ENCODE results near the gene MAGEA10.
"Not testable (repeated sequence)": the region's sequence is repeated elsewhere in the genome, so short reads cannot be mapped to it uniquely, and the experiment has no call there.

The MAGEA10 gene

GRCh38 chrX:152138388-152138784, at the start of gene MAGEA10:
Gene MAGEA10, minus strand, starts transcription at chrX:152138577. Its CDS starts 2,957 bp downstream, at chrX:152135620.
- DNase-seq (ENCODE audit: low spot score) = no peak

GRCh38 chrX:152177497-152178269, 39.3 kb upstream of the MAGEA10 start:
- no peak for DNase-seq (ENCODE audit: low spot score)

- DNase-seq (ENCODE audit: low spot score) = no peak
Observed at GRCh38 chrX:152177052-152177451, 38.7 kb upstream of the MAGEA10 start.

GRCh38 chrX:152175892-152176291, 37.5 kb upstream of the MAGEA10 start:
- DNase-seq (ENCODE audit: low spot score) = not testable (repeated sequence)

GRCh38 chrX:152173923-152174322, 35.5 kb upstream of the MAGEA10 start:
- DNase-seq (ENCODE audit: low spot score) = not testable (repeated sequence)

- no peak for DNase-seq (ENCODE audit: low spot score)
Observed at GRCh38 chrX:152170621-152171020, 32.2 kb upstream of the MAGEA10 start.

- DNase-seq (ENCODE audit: low spot score) = no peak
Observed at GRCh38 chrX:152165033-152165743, 26.8 kb upstream of the MAGEA10 start.

GRCh38 chrX:152157042-152157441, 18.7 kb upstream of the MAGEA10 start:
- no peak for DNase-seq (ENCODE audit: low spot score)

GRCh38 chrX:152155766-152156310, 17.5 kb upstream of the MAGEA10 start:
- no peak for DNase-seq (ENCODE audit: low spot score)

- no peak for DNase-seq (ENCODE audit: low spot score)
Observed at GRCh38 chrX:152154050-152154449, 15.7 kb upstream of the MAGEA10 start.

- no peak for DNase-seq (ENCODE audit: low spot score)
Observed at GRCh38 chrX:152151256-152151655, 12.9 kb upstream of the MAGEA10 start.

- DNase-seq (ENCODE audit: low spot score) = no peak
Observed at GRCh38 chrX:152149648-152150047, 11.3 kb upstream of the MAGEA10 start.

- no peak for DNase-seq (ENCODE audit: low spot score)
Observed at GRCh38 chrX:152139589-152139988, 1.2 kb upstream of the MAGEA10 start.

GRCh38 chrX:152137771-152138387, 498 bp downstream of the MAGEA10 start:
- no peak for DNase-seq (ENCODE audit: low spot score)

GRCh38 chrX:152136312-152136711, 2.1 kb downstream of the MAGEA10 start:
- no peak for DNase-seq (ENCODE audit: low spot score)

GRCh38 chrX:152131525-152131924, 6.9 kb downstream of the MAGEA10 start:
- DNase-seq (ENCODE audit: low spot score) = no peak

GRCh38 chrX:152129069-152129844, 9.1 kb downstream of the MAGEA10 start:
- DNase-seq (ENCODE audit: low spot score) = not testable (repeated sequence)

GRCh38 chrX:152117305-152117704, 21.1 kb downstream of the MAGEA10 start:
- no peak for DNase-seq (ENCODE audit: low spot score)

GRCh38 chrX:152108527-152108926, 29.9 kb downstream of the MAGEA10 start:
- no peak for DNase-seq (ENCODE audit: low spot score)

GRCh38 chrX:152103866-152104265, 34.5 kb downstream of the MAGEA10 start:
- no peak for DNase-seq (ENCODE audit: low spot score)

GRCh38 chrX:152086141-152086540, 52.2 kb downstream of the MAGEA10 start:
- no peak for DNase-seq (ENCODE audit: low spot score)
